DMS153 (cell line): Measurements from ENCODE around the gene TUFM.
A peak's percentile ranks its signal among the peaks of the same experiment; 100 is the strongest.
"Not testable (repeated sequence)": the region's sequence is repeated elsewhere in the genome, so short reads cannot be mapped to it uniquely, and the experiment has no call there.

Experiments
- DNase-seq: peaks from one replicate; lab custom pipeline; 2025; lab: John Stamatoyannopoulos, UW

TUFM gene

GRCh38 chr16:28838558-28838918, 7.6 kb downstream of the TUFM start:
- DNase-seq: no peak

- no peak for DNase-seq
These were observed 8.2 kb downstream of the TUFM start for GRCh38 chr16:28837672-28838557.

GRCh38 chr16:28836761-28837064, 9.4 kb downstream of the TUFM start:
- no peak for DNase-seq

GRCh38 chr16:28835864-28836760, 10.0 kb downstream of the TUFM start:
- no peak for DNase-seq

- DNase-seq: no peak
These were observed 11.0 kb downstream of the TUFM start for GRCh38 chr16:28834873-28835863.

GRCh38 chr16:28834349-28834748, 11.8 kb downstream of the TUFM start:
- no peak for DNase-seq

GRCh38 chr16:28830531-28830930, 15.6 kb downstream of the TUFM start:
- DNase-seq: no peak

- DNase-seq: no peak
These were observed 16.4 kb downstream of the TUFM start for GRCh38 chr16:28829747-28830146.

GRCh38 chr16:28826141-28826540, 20.0 kb downstream of the TUFM start:
- DNase-seq: no peak

GRCh38 chr16:28824717-28824973, 21.5 kb downstream of the TUFM start:
- no peak for DNase-seq

- DNase-seq: peak; percentile 94
These were observed 22.1 kb downstream of the TUFM start for GRCh38 chr16:28823873-28824716.

- DNase-seq: no peak
These were observed 22.8 kb downstream of the TUFM start for GRCh38 chr16:28823291-28823872.

GRCh38 chr16:28822520-28823290, 23.4 kb downstream of the TUFM start, which contains the start of gene ATXN2L:
Gene ATXN2L, plus strand, starts transcription at chr16:28822999. Its CDS starts 261 bp downstream, at chr16:28823260.
- peak; percentile 92 for DNase-seq

GRCh38 chr16:28821874-28822519, 24.2 kb downstream of the TUFM start:
- DNase-seq: no peak

GRCh38 chr16:28820546-28820945, 25.6 kb downstream of the TUFM start:
- DNase-seq: not testable (repeated sequence)

GRCh38 chr16:28820016-28820415, 26.1 kb downstream of the TUFM start:
- no peak for DNase-seq

GRCh38 chr16:28807445-28808120, 38.6 kb downstream of the TUFM start:
- not testable (repeated sequence) for DNase-seq

GRCh38 chr16:28802235-28803019, 43.7 kb downstream of the TUFM start:
- peak; percentile 4 for DNase-seq
